ENCODE results near the gene TNFRSF25.
"Not testable (repeated sequence)": the region's sequence is repeated elsewhere in the genome, so short reads cannot be mapped to it uniquely, and the experiment has no call there.

Gene TNFRSF25

DNA sequence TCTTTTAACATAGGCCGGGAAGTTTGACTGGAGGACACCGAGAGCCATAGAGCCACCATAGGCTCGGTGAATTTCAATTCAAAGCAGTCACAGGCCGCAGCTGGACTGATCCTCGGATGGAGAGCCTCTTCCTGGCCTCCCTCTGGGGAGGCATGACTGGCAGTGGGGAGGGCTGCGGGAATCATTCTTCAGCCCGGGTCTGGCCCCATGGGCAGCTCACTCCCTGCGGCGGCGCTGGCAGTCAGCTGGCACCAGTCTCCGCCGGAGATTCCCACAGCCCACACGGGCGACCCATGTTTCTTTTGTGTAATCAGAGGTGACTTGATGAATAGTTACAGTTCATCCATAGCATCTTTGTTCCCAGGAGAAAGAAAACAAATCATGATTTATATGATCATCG, 30.8 kb downstream of the TNFRSF25 start:
- no peak for DNase-seq

DNA sequence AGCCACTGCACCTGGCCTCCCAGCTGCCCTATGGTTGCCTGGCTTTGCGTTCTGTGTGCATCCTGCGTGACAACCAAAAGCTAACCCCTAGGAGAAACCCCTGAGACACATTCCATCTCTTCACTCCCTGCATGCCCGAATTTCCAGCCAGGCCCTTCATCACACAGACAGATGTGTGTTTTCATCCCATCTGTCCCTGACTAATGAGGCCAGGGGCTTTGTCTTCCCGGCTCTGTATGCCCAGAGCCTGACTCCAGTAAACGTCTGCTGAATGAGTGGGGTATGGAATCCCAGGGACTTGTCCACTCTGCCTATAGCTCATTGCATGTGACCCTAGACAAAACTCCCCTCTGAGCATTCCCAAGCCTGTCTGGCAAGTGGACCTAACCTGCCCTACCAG, 31.8 kb downstream of the TNFRSF25 start:
- no peak for DNase-seq

DNA sequence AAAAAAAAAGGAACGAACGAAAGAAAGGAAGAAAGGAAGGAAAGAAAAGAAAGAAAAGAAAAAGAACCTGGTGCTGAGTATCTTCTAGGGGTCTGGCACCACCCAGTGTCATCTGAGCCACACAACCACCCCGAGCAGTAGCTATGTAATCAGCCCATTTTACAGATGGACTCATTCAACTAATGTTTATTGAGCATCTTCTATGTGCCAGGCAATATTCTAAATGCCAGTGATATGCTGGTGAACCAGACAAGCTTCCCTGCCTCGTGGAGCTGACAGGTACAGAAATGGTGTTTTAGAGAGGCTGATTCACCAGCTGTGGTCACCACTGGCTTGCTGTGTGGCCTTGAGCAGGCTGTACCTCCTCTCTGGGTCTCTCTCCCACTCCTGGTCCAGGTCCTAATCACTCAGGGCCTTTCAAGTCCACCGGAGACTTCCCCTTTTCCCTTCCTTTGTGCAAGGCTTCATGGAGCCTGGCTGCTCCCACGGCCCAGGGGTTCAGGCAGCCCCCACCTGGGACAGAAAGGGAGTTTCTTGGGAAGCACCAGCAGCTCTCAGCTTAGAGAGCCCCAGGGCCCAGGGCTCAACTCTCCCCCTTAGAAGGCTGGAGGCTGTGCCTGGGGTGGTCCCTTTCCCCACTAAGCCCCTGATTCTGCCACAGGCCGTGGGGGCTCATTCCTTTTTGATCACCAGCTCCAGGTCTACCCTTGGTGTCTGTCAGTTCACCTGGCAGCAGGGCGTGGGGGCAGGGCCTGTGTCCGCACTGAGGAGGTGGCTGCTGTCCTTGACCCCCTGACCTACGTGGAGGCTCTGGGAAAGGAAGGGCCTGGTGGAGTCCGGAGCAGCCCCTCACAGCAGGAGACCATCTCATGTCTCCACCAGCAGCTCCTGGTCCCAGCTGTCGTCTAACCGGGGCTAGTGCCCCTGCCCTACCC, 34.1 kb downstream of the TNFRSF25 start:
- DNase-seq: not testable (repeated sequence)

DNA sequence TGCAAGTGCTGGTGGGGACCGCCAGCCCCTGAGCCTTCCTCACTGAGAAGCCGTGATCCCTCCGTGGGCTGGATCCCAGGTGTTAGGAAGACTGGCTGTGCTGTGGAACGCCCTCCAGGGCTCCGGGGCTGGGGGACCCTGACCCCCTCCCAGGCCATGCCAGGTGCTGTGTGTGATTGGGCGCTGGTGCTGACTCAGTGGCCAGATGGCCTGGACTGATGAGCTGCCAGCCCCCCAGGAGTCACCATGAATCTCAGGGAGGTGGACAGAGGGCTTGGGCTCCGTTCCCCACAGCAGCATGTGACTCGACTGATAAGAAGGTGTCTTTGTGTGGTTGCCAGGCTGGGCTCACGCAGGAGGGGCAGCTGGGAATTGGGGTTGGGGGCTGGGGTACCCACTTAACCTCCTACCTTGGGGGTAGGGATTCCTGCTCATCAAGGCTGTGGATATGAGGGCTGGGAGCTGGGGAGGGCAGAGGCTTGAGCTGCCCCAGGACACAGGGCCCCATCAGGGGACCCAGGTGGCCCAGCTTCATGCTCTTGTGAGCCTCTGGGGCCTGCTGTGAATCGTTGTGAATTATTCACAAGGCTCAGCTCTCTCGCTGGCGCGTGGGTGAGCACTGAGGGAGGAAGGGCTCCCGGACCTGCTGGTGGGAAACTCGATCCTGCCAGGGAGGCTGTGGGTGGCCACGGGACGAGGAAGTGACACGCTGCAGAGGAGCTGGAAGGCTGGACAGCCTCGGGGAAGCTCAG, 36.1 kb downstream of the TNFRSF25 start:
- DNase-seq: not testable (repeated sequence)

DNA sequence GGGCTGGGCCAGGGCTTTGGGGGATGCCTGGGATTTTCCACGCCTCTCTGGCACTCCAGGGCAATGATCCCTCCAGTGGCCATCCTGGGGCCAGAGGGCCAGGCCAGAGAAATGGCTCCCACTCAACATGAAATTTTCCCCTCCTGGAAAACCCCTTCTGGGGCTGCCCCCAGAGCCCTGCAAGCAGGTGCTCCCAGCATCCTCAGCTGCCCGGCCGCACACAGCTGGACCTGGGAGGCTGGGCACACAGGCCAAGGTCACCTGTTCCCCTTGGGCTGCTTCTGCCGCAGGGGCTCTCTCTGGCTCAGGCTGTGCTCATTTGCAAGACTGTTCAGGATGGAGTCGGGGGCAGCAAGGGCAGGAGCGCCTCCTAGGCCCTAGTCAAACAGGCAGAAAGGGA, 37.5 kb downstream of the TNFRSF25 start:
- DNase-seq: not testable (repeated sequence)

DNA sequence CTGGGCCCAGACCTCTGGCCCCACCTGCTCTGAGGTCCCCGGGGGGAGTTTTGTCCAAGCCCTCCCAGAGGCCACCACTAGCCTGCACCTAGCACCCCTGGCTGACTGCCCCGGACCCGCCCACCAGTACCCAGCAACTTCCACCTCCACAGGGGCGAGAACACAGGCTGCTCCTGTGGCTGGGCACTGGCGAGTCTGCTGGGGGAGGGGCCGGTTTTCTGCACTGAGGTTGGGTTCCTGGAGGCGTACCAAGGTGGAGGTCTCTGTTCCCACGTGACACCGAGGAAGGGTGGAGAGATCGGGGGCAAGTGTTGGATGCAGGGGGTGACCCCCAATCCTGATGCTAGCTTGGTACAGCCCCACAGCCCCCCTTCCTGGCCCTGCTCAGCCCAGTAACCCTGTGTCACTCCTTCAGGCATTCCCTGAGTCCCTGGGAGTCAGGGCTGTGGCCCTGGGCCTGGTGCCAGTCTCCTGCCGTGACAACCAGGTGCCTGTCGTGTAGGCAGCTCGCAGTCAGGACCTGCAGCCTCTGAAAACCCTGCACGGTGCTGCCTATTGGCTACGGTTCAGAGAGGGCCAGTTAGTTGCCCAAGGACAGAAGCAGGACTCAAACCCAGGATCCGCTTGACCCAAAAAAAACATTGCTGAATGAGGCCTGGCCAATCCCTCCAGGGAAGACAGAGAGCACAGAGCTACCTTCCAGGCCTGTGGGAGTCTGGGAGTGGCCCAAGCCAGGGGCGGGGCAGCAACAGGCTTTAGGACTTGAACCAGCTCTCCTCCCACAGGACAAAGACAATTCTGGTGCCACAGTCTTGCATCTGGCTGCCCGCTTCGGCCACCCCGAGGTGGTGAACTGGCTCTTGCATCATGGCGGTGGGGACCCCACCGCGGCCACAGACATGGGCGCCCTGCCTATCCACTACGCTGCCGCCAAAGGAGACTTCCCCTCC, 38.3 kb downstream of the TNFRSF25 start:
- DNase-seq: no peak

DNA sequence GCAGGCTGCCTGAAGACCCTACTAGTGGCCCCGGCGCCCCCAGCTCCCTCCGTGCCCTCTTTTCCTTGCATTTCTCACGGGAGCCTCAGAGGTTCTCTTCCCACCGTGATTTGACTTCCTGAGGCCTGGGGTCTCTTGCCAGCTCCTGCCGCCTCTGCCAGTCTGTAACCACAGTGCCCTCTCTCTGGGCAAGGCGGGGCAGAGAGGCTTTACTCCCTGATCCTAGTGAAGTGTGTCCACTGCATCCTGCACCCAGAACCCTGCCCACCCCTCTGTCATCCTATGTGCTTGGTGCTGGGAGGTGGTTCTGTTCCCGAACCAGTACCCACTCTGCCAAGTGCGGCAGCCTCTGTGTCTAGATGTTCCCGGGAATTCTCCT, 39.0 kb downstream of the TNFRSF25 start:
- DNase-seq: no peak

DNA sequence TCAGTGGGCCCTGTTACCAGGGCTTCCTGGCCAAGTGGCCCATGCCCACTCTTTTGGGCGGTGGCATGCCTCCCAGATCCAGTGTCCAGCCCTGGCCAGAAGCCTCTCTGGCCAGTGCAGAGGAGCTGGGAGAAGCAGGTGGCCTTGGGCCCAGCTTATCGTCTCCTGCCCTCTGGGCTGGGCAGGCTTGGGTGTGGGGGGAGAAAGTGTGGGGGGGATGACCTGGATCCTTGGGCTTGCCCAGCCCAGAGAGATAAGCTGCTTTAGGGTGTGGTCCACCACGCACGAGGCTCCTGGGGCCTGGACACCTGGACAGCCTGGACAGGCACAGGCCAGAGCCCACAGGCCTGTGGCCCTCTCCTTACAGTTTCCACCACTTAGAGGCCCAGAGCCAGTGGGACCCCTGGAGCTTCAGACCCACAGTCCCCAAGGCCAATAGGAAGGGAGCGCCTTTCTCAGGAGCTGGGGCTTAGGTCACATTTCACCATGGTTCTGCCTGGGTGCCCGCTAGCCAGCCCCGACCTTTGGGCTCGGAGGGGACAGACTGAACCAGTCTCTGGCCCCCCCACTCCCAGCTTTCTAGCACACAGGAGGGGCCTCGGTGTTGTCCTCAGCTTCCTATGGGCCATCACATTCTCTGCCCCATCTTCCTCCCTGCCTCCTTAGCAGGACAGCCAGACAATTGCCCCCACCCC, 39.5 kb downstream of the TNFRSF25 start:
- DNase-seq: no peak

DNA sequence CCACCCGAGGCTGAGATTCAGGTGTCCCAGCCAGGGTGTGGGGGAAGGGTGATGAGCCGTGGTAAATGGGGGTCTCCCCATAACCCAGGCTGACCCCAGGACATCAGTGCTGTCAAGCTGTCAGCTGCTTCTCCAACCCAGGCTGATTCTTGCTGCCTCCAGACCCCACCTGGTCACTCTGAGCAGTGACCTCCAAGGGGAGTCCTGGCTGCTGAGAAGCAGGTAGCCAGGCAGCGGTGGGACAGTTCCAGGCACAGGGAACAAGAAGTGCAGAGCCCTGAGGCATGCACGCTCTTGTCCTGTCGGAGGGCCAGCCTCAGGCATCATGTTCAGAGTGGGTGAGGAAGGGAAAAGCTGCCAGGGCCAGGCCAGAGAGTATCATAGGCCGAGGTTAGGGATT, 40.3 kb downstream of the TNFRSF25 start:
- DNase-seq: no peak

DNA sequence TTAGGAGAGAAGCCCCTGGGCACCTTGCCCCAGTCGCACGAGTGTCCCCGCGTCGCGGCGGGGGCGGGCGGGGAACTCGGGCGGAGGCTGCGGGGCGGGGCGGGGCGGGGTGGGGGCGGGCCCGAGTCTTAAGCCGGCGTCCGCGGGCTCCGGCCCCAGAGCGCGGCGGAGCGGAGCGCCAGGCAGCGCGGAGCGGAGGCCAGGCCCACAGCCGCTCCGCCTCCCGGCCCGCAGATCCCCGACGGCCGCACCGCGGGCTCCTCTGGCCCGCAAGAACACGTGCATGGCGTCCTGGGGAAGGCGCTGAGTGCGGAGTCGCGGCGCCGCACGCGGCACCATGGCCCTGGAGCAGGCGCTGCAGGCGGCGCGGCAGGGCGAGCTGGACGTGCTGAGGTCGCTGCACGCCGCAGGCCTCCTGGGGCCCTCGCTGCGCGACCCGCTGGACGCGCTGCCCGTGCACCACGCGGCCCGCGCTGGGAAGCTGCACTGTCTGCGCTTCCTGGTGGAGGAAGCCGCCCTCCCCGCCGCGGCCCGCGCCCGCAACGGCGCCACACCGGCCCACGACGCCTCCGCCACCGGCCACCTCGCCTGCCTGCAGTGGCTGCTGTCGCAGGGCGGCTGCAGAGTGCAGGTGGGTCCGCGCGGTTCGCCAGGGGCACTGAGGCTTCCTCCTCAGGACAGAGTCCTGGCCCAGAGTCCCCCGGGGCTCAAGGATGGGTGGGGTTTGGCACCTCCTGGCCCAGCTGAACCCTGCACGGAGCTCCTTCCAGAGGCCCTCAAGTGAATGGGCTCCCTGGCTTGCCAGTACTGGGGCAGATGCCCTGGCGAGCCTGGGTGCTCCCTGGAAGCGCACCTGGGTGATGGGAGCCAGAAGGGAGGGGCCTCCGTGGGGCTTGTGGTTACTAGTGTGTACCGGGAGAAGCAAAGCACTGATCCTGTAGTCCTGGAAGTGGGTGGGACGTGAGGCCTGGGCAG, 41.1 kb downstream of the TNFRSF25 start, which contains the start of gene ESPN:
TSS of gene ESPN (plus strand) at position 158 of the 975 bp plus-strand sequence. CDS start at position 338, 180 bp downstream.
- DNase-seq: no peak

DNA sequence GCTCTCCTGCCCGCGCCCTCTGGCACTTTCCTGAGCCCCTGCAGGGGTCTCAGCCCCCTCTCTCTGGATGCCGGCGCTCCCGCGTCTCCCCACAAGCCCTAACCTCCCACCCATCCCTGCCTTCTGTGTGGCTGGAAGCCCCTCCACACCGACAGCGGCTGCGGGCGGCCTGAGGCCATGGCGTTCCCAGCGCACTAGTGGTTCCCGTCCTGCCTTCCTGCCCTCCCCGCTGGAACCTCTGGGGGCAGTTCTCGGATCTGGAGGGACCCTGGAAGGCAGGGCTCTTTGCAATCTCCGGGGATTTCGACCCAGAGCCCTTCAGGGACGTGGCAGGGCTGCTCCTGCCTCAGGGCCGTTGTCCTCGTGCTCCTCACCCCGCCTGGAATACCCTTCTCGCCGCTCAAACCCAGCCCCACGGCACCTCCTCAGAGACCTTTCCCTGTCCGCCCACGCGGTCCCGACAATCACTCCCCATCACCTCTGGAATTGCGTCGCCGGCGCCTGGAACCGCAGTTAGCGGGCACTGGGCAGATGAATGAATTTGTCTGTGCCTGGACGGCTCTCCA, 41.9 kb downstream of the TNFRSF25 start:
- DNase-seq: no peak

DNA sequence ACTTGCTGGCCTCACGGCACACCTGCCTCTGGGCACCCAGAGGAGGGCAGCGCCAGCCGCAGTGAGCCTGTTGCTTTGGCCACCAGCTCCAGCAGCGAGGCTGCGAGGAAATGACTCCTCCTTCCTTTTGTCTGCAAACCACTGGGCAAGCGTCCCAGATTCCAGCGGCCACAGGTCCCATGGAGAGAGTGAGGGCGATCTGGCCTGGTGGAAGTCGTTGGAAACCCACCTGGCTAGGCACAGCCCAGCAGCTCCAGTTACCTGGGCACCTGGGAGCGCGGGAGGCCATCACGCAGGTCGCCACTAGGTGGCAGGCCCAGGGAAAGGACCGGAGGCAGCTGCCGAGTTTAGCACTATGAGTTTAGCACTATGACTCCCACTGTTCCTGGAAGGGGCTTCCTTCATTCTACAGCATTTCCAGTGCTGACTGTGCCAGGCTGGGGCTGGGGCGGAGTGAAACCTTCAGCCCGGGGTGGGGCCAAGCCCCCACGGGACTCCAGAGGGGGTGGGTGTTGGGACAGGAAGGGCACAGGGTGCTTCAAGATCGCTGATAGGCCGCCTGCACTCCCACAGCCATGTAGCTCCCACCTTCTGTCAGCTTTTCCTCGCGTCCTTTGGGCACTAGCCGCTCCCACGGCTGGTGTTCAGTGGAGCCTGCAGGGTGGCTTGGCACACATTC, 42.5 kb downstream of the TNFRSF25 start:
- peak; percentile 16 for DNase-seq

DNA sequence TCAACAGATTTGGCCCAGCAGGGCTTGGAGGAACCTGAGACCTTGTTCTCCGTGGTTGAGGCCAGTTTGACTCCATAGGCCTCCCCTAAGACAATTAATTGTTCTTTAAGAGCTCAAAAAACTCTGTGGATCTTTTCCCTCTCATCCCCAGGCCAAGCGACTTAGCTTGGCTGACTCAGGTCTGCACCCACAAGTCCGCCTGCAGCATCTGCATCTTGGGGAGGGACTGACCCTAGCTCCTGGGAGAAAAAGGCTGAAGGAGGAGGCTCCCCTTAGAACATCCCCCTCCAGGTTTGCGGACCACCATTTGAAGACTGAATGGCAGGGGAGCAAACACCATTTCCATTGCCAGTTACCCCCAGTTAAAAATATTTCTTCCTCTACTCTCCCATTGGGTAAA, 44.7 kb downstream of the TNFRSF25 start:
- no peak for DNase-seq

DNA sequence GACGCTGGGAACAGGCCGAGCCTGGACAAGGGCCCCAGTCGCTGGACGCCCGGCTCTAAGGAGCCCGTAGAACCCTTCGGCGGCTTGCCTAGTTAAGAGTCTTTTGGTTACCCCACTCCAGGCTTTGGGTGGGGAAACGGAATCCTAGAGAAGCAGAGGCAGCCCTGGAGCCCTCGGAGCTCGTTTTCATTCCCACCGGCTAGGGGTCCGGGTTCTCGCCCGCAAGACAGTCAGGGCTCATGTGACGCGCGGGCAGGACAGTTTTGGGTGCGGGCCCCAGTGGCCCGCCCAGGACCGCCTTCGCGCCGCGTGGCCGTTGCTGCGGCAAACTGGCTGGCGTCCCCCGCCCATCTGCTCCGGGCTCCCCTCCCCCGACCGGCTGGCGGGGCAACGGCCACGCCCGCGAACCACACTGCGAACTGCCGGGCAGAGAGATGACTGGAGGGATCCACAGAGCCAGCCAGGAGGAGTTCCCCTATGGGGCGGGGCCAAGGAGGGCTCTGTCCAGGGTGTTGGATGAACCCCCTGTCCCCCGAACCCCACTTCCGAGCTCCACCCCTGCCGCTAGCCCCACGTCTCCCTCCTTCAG, 45.4 kb downstream of the TNFRSF25 start:
- DNase-seq: no peak

DNA sequence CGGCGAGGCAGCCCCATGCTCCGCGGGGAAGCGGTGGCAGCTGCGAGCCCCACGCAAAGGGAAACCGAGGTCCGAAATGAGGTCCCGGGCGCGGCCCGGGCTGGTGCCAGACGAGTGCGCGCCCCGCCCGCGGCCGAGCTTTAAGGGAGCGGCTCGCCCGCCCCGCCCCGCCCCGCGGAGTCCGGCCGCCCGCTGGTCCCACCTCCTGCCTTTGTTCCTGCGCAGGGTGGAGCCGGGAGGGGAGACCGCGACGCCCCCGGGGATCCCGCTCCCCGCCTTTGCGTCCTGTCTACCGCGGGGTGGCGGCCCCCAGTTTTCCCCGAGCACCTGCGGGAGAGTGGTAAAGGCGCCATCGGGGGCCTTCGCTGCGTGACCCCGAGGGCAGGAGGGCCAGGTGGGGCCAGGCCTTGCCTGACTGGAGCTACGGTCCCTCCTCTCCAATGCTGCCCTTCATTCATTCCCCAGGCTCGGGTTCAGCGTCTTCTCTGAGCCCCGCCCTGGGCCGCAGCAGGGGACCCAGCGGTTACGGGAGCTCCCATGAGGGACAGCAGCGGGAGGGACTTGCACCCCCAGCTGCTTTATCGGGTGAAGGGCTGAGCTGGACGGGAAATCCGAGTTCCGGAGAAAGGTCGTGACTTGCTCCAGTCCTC, 46.0 kb downstream of the TNFRSF25 start, which contains the start of gene HES2:
TSS of gene HES2 (minus strand) at position 116 of the 650 bp plus-strand sequence. CDS start at position 17, 99 bp downstream.
- no peak for DNase-seq

DNA sequence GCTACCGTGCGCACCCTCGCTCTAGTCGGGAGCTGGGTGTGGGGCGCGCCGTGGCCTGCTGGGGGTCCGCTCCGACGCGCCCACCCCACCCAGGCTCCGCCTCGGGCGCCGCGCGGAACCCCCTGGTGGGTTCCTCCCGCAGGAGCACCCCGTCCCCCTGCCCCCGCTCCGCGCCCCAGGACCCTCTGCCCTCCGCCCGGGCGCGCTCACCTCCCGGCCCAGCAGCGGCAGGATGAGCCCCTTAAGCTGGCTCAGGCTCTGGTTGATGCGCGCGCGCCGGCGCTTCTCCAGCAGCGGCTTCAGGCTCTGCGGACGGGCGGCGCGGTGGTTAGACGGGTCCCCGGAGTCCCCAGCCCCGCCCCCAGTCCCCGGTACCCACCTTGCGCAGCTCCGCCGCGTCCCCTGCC, 46.6 kb downstream of the TNFRSF25 start:
- DNase-seq: no peak

DNA sequence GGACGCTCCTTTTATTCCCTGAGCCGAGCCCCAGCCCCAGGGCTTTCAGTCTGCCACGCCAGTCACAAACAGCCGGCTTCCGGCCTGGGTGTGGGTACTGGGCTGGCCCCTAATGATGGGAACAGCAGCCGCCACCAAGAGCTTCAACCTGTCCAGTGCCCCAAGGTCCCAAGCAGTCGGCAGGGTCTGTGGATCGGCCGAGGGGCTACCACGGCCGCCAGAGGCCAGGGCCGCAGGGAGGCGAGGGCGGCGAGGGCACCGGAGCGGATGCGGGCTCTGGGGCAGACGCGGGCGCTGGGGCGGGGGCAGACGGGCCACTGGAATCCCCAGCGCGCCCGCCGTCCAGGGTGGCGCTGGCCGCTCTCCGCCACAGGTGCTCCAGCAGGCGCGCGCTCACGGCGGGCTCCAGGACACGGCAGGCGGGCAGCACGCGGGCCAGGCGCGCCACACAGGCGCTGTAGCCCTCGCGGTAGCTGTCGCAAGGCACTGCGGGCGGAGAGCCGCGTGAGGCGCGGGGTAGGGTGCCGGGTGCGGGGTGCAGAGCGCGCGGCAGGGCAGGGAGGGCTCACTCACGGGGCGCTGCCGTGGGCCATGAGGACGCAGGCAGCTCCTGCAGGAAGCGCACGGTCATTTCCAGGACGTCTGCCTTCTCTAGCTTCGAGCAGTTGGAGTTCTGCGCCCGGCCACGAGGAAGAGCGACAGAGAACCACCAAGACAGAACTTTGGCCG, 47.1 kb downstream of the TNFRSF25 start:
- no peak for DNase-seq

All from fibroblast of skin of scalp (primary cell).